ENCODE data around the gene AGGF1.
A peak's percentile ranks its signal among the peaks of the same experiment; 100 is the strongest.
"Not testable (repeated sequence)": the region's sequence is repeated elsewhere in the genome, so short reads cannot be mapped to it uniquely, and the experiment has no call there.

The AGGF1 gene

GRCh38 chr5:77077829-77078176 lies 47.6 kb downstream of the AGGF1 start:
- no peak overlapping the region for H3K27ac ChIP-seq
- TF ChIP-seq ZFX (IDR thresholded peaks at IDR 0.05; ENCODE audit: borderline replicate concordance): no peak
- TF ChIP-seq, protein P1, sequence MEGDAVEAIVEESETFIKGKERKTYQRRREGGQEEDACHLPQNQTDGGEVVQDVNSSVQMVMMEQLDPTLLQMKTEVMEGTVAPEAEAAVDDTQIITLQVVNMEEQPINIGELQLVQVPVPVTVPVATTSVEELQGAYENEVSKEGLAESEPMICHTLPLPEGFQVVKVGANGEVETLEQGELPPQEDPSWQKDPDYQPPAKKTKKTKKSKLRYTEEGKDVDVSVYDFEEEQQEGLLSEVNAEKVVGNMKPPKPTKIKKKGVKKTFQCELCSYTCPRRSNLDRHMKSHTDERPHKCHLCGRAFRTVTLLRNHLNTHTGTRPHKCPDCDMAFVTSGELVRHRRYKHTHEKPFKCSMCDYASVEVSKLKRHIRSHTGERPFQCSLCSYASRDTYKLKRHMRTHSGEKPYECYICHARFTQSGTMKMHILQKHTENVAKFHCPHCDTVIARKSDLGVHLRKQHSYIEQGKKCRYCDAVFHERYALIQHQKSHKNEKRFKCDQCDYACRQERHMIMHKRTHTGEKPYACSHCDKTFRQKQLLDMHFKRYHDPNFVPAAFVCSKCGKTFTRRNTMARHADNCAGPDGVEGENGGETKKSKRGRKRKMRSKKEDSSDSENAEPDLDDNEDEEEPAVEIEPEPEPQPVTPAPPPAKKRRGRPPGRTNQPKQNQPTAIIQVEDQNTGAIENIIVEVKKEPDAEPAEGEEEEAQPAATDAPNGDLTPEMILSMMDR (IDR thresholded peaks at IDR 0.05): peak; percentile 22; the same call in 1 of the 2 replicates

GRCh38 chr5:77080479-77080878 lies 50.3 kb downstream of the AGGF1 start:
- not testable (repeated sequence) for H3K27ac ChIP-seq

- TF ChIP-seq, protein P1 (IDR thresholded peaks at IDR 0.05): no peak
- no peak for TF ChIP-seq ZFX (IDR thresholded peaks at IDR 0.05; ENCODE audit: borderline replicate concordance)
- no peak overlapping the region for H3K27ac ChIP-seq
Measured at GRCh38 chr5:77080905-77081304, 50.7 kb downstream of the AGGF1 start.

DNA sequence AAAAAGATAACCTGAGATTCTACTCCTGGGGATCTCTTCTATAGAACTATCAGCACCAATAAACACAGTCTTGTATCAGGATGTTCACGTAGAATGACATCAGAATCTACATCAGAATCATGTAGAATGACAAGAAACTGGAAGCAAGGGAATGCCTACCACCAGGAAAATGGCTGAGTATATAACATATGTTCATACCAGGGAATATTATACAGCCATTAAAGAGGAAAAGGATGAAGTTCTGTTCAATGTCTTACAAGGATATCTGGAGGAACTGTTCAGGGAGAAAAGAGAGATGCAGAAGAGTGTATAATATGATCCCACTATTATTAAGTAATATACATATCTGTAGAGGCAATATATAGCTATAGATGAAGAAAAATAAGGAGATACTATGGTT lies 52.1 kb downstream of the AGGF1 start:
- TF ChIP-seq, protein P1 (IDR thresholded peaks at IDR 0.05): no peak
- no peak overlapping the region for H3K27ac ChIP-seq

- no peak overlapping the region for H3K27ac ChIP-seq
- TF ChIP-seq ZFX (IDR thresholded peaks at IDR 0.05; ENCODE audit: borderline replicate concordance): no peak
- TF ChIP-seq, protein P1 (IDR thresholded peaks at IDR 0.05): no peak
Measured at GRCh38 chr5:77083088-77083487, 52.9 kb downstream of the AGGF1 start.

- TF ChIP-seq ZFX (IDR thresholded peaks at IDR 0.05; ENCODE audit: borderline replicate concordance): no peak
- TF ChIP-seq, protein P1 (IDR thresholded peaks at IDR 0.05): no peak
- H3K27ac ChIP-seq: peak overlapping the region; percentile 91
Measured at GRCh38 chr5:77086368-77086688, 56.1 kb downstream of the AGGF1 start.

DNA sequence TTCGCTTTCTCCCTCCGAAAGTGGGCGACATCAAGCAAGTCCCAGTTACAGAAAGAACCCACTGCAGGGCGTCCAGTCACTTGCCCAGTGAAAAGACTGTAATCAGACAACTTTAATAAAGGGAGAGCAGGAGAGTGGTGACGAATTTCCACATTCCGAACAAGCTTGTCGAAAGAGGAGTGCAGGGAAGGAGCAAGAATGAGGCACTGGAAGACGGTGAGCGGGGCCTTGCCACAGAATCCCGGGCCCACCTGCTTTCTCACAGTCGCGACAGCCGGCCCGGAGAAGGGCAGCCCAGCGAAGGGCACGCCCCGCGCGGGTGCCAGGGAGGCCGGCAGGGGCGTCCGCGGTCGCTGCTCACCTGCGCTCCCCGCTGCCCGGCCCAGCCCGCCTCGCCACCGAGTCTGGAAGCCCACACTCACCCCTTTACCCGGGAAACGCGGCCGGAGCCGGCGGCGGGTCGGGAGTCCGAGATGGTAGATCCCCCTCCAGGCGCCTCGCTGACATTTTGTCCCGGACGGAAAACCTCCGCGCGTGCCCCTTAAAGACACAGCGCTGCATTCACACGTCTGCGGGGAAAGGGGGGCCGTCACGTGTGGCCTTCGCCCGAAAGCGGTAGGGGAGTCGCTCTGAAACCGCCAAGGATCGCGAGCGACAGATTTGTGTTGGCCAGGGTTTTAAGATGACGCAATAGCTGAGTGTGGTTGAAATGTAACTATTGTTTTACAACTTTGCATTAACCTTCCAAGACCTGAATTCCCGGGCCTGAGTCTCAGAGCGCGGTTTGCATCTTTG lies 56.7 kb downstream of the AGGF1 start, which contains the start of gene ZBED3:
ZBED3 (minus strand) TSS at position 597 of the 795 bp plus-strand sequence. CDS start 9,407 bp downstream, outside the sequence.
- peak within 1 kb of the TSS; percentile 91 for H3K27ac ChIP-seq
- TF ChIP-seq ZFX (IDR thresholded peaks at IDR 0.05; ENCODE audit: borderline replicate concordance): no peak
- TF ChIP-seq, protein P1 (IDR thresholded peaks at IDR 0.05): peak; percentile 52

All from 22Rv1 (cell line).